Measurements from ENCODE around the gene HAUS1. TPM values are rescaled to one million over a fixed set of nuclear protein-coding genes. Genes with fewer than 3 reads are reported as not detected.

HAUS1 gene
- total and polyA plus RNA-seq, 4 donors = 4.5 to 17.9 (median 6.5) TPM

GRCh38 chr18:46156124-46156745 is 52.0 kb downstream of the HAUS1 start:
- Histone ChIP-seq H3K27me3 (ENCODE audit: control insufficient read depth in 4 of 4, insufficient read depth in 4 of 4, low read length in 3 of 4) (no peaks in the 10 kb centered on the region), H3K4me1 (ENCODE audit: control insufficient read depth in 4 of 4, insufficient read depth in 4 of 4, low read length in 3 of 4) (no peaks in the 10 kb centered on the region), H3K27ac (ENCODE audit: low read depth in 1 of 2, low read length in 2 of 2) (no peak overlapping the region), H3K4me3 (ENCODE audit: low read depth in 1 of 3, low read length in 3 of 3) (no peak overlapping the region), H3K9ac (ENCODE audit: low read depth in 1 of 2, low read length in 2 of 2) (no peak overlapping the region), H3K36me3 (ENCODE audit: control insufficient read depth in 4 of 4, insufficient read depth in 3 of 4, low read depth in 1 of 4, low read length in 3 of 4) (no peaks in the 10 kb centered on the region), H3K9me3 (ENCODE audit: control insufficient read depth in 4 of 4, low read length in 3 of 4) (no peaks in the 10 kb centered on the region)
- no peak for DNase-seq (ENCODE audit: low spot score)
- WGBS = 87% methylated on average over 3 of the region's 3 CpGs
- TF ChIP-seq GABPA (IDR thresholded peaks at IDR 0.05 in 1 of 2, conservative IDR thresholded peaks at IDR 0.05 in 1 of 2) (no peak), TAF1 (conservative IDR thresholded peaks at IDR 0.05) (no peak), CTCF (IDR thresholded peaks at IDR 0.05; ENCODE audit: low read depth, low read length, missing input control) (no peak), JUND (IDR thresholded peaks at IDR 0.05) (no peak), SP1 (IDR thresholded peaks at IDR 0.05) (no peak), REST (IDR thresholded peaks at IDR 0.05) (no peak), HNF4G (IDR thresholded peaks at IDR 0.05) (no peak), MAX (IDR thresholded peaks at IDR 0.05) (no peak), FOXA2 (IDR thresholded peaks at IDR 0.05) (no peak), NR2F2 (IDR thresholded peaks at IDR 0.05) (no peak), YY1 (IDR thresholded peaks at IDR 0.05) (no peak), ZBTB33 (IDR thresholded peaks at IDR 0.05) (no peak), ATF3 (IDR thresholded peaks at IDR 0.05) (no peak), RXRA (IDR thresholded peaks at IDR 0.05) (no peak), RAD21 (IDR thresholded peaks at IDR 0.05) (no peak), FOXA1 (IDR thresholded peaks at IDR 0.05) (no peak), EGR1 (IDR thresholded peaks at IDR 0.05; ENCODE audit: low read depth in 2 of 2) (no peak), HNF4A (conservative IDR thresholded peaks at IDR 0.05) (no peak)
